Stomach (tissue), 4 donors: Measurements from ENCODE around the gene FAM228B.

ENCODE experiments used
- CTCF ChIP-seq, 7 experiments: fragments of 450-650 bp in 4 of 7; fragments of 200-600 bp in 3 of 7; sonication (generic) in 3 of 7; IDR thresholded peaks; one replicate each; pipeline ENCODE4 v1.5.1; 2016 to 2019; ENCODE audit warnings: antibody characterized with exemption in 7 of 7, control low read depth in 2 of 7, mild to moderate bottlenecking in 1 of 7
- POLR2A ChIP-seq, 4 donors: fragments of 450-650 bp; IDR thresholded peaks; one replicate each; pipeline ENCODE4 v1.6.1; 2016; ENCODE audit warnings: antibody characterized with exemption in 4 of 4, control low read depth in 2 of 4, mild to moderate bottlenecking in 1 of 4, moderate library complexity in 1 of 4
- POLR2AphosphoS5 ChIP-seq, 3 donors: sonication (generic); formaldehyde crosslinking; IDR thresholded peaks; one replicate each; pipeline ENCODE4 v1.6.1; 2016; ENCODE audit warnings: antibody characterized with exemption in 3 of 3

- TF ChIP-seq CTCF (IDR thresholded peaks at IDR 0.05): no peak
- TF ChIP-seq POLR2A (IDR thresholded peaks at IDR 0.05): no peak
- TF ChIP-seq POLR2AphosphoS5 (IDR thresholded peaks at IDR 0.05): no peak
Measured at GRCh38 chr2:24104906-24105305, 18.4 kb upstream of the FAM228B start.
